Pancreas (tissue), 10 donors: ENCODE data around the gene XYLT1. TPM values are rescaled to one million over a fixed set of nuclear protein-coding genes. Genes with fewer than 3 reads are reported as not detected.

Experiments used
- ATAC-seq, 4 donors: fragments of 200-7000 bp; cut with Tn5 transposase; one replicate each; pipeline versions ENCODE4 v1.8.0 to v1.9.1; 2020; ENCODE audit warnings: mild to moderate bottlenecking in 4 of 4, moderate library complexity in 4 of 4
- DNase-seq, 6 donors: peaks; one replicate each; pipeline ENCODE4 v3.0.0-alpha.2; 2020
- FAIRE-seq: peaks from 2 replicates; lab custom pipeline; 2012; peaks lifted over from hg19 to GRCh38; lab: Jason Lieb, UNC
- H3K27ac ChIP-seq, 4 donors: fragments of 200-600 bp; sonication (generic); 1 replicate in 3 of 4; 2 replicates in 1 of 4; pipeline versions ENCODE4 v1.5.0 to v1.8.0; 2020
- H3K27me3 ChIP-seq, 4 donors: fragments of 200-600 bp; one replicate each; pipeline ENCODE4 v1.8.0; 2021
- H3K36me3 ChIP-seq, 3 donors: fragments of 200-600 bp; sonication (generic) in 1 of 3; one replicate each; pipeline versions ENCODE4 v1.5.0 to v1.8.0; 2020 to 2021
- H3K4me1 ChIP-seq, 3 donors: fragments of 200-600 bp; one replicate each; pipeline ENCODE4 v1.8.0; 2021
- H3K4me3 ChIP-seq, 4 donors: fragments of 200-600 bp; sonication (generic) in 2 of 4; one replicate each; pipeline versions ENCODE4 v1.5.0 to v1.8.0; 2020 to 2021
- H3K9me3 ChIP-seq, 4 donors: fragments of 200-600 bp; one replicate each; pipeline ENCODE4 v1.8.0; 2021
- WGBS, 2 donors: extraction: QIAGEN DNeasy Blood & Tissue Kit; methylation state at CpG; one replicate each; pipeline ENCODE4 v1.1.7; 2013; 5-methylcytosine and 5-hydroxymethylcytosine counted together
- intact Hi-C, 3 donors: fragments of 100-400 bp; cut with DNase I; formaldehyde crosslinking; loops; one replicate each; pipeline versions ENCODE4 v1.11.1 to v1.14.2; 2022
- polyA plus RNA-seq, 2 donors: library from polyadenylated mRNA; stranded (reverse); fragments of 200-250 nt; gene quantifications; one replicate each; pipeline ENCODE4 v1.2.3, GENCODE V29; 2013
- total RNA-seq, 6 donors: library from RNA; stranded (reverse); fragmentation: NEBNext Ultra II Directional in 4 of 6; extraction: Animal tissue kit (Norgen Biotek cat#: 25700) in 4 of 6; gene quantifications; one replicate each; pipeline versions ENCODE4 v1.2.1 to v1.2.4, GENCODE V29; 2021 to 2023
- TF ChIP-seq, protein P1 (sequence below), 4 donors: fragments of 200-600 bp; sonication (generic) in 3 of 4; IDR thresholded peaks; one replicate each; pipeline versions ENCODE4 v1.5.0 to v1.8.0; 2021; ENCODE audit warnings: antibody characterized with exemption in 4 of 4
- donor health status: healthy with polysubstance abuse.
- donor health status: DM: no; HTN: no; CAD: no; lungs with moderate emphysema.
- donor health status: DM: no; HTN: no; CAD: no.
- donor health status: control.
- donor health status: control.
- donor health status: Bipolar disorder and iron deficiency.
- donor health status: DM: yes; HTN: yes; CAD: no.
- donor health status: DM: no; HTN: no; CAD: no.
- donor health status: DM: no; HTN: no; CAD: no.
- donor health status: DM: yes; HTN: yes; CAD: no.

The XYLT1 gene
- total and polyA plus RNA-seq, 8 donors: 1.6 to 8.2 (median 4.6) TPM

DNA sequence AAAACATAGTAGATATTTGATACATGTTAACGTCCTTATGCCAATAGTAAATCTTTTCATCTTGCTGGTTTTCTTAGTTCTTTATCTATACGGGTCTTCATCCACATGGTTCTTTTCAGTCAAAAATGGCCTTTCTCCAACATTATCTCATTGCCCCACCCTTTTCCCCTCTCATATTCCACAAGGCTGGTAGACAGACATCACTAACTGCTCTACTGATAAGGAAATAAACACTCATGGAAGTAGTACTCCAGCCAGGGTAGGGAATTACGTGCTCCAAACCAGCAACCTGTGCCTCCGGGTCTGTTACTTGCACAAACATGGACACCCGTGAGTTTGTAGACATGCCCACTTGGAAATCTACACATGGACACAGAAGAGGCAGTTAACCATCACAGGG, 141.4 kb downstream of the XYLT1 start:
- DNase-seq (no peak), FAIRE-seq (no peak), ATAC-seq (no peak)
- Histone ChIP-seq H3K27me3 (no peaks in the 10 kb centered on the region), H3K4me3 (no peak overlapping the region), H3K4me1 (no peaks in the 10 kb centered on the region), H3K36me3 (no peaks in the 10 kb centered on the region), H3K9me3 (no peaks in the 10 kb centered on the region), H3K27ac (no peak overlapping the region)
- intact Hi-C loops: no loop called here
- 73 to 78% methylated on average over 5 of the region's 5 CpGs for WGBS, 2 donors
- TF ChIP-seq, protein P1, sequence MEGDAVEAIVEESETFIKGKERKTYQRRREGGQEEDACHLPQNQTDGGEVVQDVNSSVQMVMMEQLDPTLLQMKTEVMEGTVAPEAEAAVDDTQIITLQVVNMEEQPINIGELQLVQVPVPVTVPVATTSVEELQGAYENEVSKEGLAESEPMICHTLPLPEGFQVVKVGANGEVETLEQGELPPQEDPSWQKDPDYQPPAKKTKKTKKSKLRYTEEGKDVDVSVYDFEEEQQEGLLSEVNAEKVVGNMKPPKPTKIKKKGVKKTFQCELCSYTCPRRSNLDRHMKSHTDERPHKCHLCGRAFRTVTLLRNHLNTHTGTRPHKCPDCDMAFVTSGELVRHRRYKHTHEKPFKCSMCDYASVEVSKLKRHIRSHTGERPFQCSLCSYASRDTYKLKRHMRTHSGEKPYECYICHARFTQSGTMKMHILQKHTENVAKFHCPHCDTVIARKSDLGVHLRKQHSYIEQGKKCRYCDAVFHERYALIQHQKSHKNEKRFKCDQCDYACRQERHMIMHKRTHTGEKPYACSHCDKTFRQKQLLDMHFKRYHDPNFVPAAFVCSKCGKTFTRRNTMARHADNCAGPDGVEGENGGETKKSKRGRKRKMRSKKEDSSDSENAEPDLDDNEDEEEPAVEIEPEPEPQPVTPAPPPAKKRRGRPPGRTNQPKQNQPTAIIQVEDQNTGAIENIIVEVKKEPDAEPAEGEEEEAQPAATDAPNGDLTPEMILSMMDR (IDR thresholded peaks at IDR 0.05): no peak

DNA sequence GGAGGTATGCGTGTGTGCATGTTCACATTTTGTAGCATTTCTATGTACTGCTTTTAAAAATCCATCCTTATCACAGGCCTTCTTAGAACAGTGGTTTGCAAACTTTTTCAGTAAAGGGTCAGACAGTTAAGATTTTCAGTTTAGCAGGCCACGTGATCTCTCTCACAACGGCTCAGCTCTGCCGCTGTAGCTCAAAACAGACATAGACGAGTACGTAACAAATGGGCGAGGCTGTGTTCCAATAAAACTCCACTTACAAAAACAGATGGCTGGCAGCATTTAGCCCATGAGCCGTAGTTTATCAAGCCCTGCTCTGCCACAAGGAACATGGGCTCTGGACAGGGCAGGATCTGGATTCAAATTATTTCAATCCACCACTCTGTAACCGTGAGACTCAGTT, 141.8 kb downstream of the XYLT1 start:
- intact Hi-C loops: no loop called here
- no peak for DNase-seq
- TF ChIP-seq, protein P1 (IDR thresholded peaks at IDR 0.05): no peak
- H3K4me3 ChIP-seq: no peak overlapping the region
- no peaks in the 10 kb centered on the region for H3K27me3 ChIP-seq
- no peaks in the 10 kb centered on the region for H3K36me3 ChIP-seq
- H3K9me3 ChIP-seq: no peaks in the 10 kb centered on the region
- peak in 1 of 4 donors; percentile 22 for ATAC-seq
- WGBS, 2 donors: 86 to 88% methylated on average over 9 of the region's 9 CpGs
- no peaks in the 10 kb centered on the region for H3K4me1 ChIP-seq
- H3K27ac ChIP-seq: no peak overlapping the region
- peak; percentile 41 for FAIRE-seq

DNA sequence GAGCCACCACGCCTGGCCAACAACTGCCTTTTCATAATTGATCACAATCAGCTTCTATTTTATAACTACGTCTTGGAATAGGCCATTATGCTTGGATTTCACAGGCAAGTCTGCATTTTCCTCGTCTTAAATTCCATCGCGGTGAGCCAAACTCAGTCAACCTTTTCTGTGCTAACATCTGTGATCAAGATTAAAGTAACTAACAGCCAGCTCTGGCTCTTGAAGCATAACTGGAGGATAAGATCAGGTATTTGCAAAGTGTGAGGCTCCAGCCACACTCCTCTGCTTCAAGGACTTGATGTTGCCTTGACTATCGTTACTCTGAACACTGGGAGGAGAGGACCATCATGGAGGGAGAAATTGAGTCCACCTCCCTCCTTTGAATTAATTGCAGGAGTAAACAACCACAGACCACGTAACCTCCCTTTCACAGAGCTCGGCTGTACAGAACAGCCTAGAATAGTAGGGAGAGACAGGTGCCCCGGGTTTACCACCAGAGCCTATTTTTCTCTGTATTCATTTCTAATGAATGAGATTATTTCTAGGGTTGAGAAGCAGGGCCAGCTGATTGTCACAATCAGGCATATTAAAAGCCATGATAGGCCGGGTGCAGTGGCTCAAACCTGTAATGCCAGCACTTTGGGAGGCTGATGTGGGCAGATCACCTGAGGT, 143.0 kb downstream of the XYLT1 start:
- no peak for ATAC-seq
- intact Hi-C loops: no loop called here

DNA sequence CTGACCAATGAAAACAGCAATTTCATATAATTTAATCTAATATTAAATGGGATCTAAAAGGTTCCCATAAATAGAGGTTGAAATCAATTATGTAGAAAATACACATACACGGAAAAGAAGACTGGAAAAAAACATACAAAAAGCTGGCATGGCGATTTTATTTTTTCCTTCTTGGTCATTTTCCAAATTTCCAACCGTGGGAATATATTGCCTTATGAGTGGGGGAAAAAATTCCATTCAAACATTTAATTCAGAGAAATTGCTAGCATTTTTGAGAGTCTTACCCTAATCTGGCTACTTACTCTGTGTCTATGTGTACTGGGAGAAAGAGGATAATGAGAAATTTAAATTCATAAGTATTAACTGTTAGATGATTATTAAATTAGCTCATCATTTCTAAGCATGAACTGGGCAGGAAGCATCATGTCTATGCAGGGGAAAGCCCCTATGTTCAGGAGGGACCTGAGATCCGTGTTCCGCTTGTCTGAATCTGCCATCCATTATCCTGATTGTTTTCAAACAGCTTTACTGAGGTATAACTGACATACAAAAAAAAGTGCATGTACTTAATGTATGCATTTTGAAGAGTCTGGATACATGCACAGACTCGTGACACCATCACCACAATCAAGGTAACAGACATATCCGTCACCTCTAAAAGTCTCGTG, 145.2 kb downstream of the XYLT1 start:
- no peak overlapping the region for H3K4me3 ChIP-seq
- FAIRE-seq (no peak), ATAC-seq (no peak), DNase-seq (no peak)
- intact Hi-C loops: no loop called here
- no peaks in the 10 kb centered on the region for H3K9me3 ChIP-seq
- 63 to 69% methylated on average over 8 of the region's 8 CpGs for WGBS, 2 donors
- no peaks in the 10 kb centered on the region for H3K4me1 ChIP-seq
- no peaks in the 10 kb centered on the region for H3K36me3 ChIP-seq
- TF ChIP-seq, protein P1 (IDR thresholded peaks at IDR 0.05): no peak
- no peak overlapping the region for H3K27ac ChIP-seq
- no peaks in the 10 kb centered on the region for H3K27me3 ChIP-seq

More for the DNA sequence above, 143.0 kb downstream of the XYLT1 start:
- H3K4me1 ChIP-seq: no peaks in the 10 kb centered on the region
- H3K4me3 ChIP-seq: no peak overlapping the region
- FAIRE-seq (no peak), DNase-seq (no peak)
- 87 to 92% methylated on average over 10 of the region's 10 CpGs for WGBS, 2 donors
- H3K27ac ChIP-seq: no peak overlapping the region
- no peaks in the 10 kb centered on the region for H3K27me3 ChIP-seq
- TF ChIP-seq, protein P1 (IDR thresholded peaks at IDR 0.05): no peak
- H3K36me3 ChIP-seq: no peaks in the 10 kb centered on the region
- H3K9me3 ChIP-seq: no peaks in the 10 kb centered on the region

DNA sequence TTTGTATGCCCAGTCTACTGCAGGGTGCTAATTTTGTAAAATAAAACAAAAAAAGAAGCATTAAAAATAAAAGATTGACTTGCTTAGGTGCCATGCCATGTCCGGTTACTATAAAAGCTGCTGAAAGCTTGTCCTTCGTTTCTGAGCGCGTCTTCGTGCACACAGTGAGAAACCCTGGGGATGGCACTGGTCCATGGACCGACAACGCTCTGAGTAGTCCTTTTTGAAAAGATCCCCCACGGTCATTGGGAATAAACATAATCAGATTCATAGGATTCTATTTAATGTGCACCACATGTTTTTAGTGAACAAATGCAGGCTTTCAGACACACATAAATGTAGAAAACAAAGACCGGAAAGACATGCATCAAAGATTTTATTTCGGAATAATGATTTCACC, 146.3 kb downstream of the XYLT1 start:
- DNase-seq (no peak), ATAC-seq (no peak), FAIRE-seq (no peak)
- Histone ChIP-seq H3K4me3 (no peak overlapping the region), H3K4me1 (no peaks in the 10 kb centered on the region), H3K27ac (no peak overlapping the region), H3K9me3 (no peaks in the 10 kb centered on the region), H3K27me3 (no peaks in the 10 kb centered on the region), H3K36me3 (no peaks in the 10 kb centered on the region)
- WGBS, 2 donors: 86 to 87% methylated on average over 10 of the region's 10 CpGs
- intact Hi-C loops: no loop called here
- TF ChIP-seq, protein P1 (IDR thresholded peaks at IDR 0.05): no peak
